ENCODE measurements around the gene KCNQ1. TPM values are rescaled to one million over a fixed set of nuclear protein-coding genes. Genes with fewer than 3 reads are reported as not detected.

KCNQ1 gene
- total and polyA plus RNA-seq, 2 of the 13 experiments (the other 11 are each of a cell fraction or from before 2014, with no cell fraction given): 0.02 to 0.08 TPM

DNA sequence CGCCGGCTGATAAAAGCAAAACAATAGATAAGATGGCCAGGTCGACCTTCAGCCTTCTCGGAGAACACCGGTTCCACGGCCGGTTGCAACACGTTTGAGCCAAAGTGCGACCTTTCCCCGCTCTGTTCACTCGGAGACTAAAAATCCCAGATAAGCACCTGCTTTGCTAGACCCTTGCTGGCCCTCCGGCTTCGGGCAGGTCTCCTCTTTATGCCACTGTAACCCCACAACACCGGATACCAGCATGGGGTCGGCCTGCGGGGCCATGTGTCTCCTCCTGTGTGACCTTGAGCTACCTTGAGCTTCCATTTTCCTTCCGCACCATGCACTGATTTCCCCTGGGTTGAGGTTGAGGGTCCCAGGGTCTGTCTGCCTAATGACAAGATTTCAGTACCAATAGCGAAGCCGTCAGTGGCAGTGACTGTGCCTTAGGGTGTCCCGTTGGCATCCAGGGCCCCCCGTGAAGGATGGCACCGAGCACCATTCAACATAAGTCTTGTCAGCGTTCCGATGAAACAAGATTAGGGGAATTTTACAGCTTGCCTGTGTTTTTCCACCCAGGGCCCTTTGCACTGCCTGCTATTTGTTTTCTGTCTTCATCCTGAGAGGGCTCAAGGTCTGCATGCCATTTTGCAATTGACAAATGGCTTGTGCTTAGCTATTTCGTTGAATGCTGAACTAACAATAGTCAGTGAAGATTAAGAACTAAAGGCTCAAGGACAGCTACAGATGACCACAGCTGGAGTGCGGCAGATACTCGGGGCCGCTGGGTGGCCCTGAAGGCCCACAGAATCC, 118.6 kb downstream of the KCNQ1 start (continued):
- TF ChIP-seq ELF3 (CRISPR knock-in tag; IDR thresholded peaks at IDR 0.05) (peak; percentile 55; the same call in 1 of the 2 replicates), ZNF777 (CRISPR knock-in tag; IDR thresholded peaks at IDR 0.05) (peak; percentile 46; the same call in 1 of the 2 replicates), ZNF629 (CRISPR knock-in tag; conservative IDR thresholded peaks at IDR 0.05) (peak; percentile 40; the same call in 1 of the 2 replicates), FOSL2 (CRISPR knock-in tag; IDR thresholded peaks at IDR 0.05) (peak; percentile 64), RARG (CRISPR knock-in tag; IDR thresholded peaks at IDR 0.05; ENCODE audit: low read depth) (no peak; the same call in 1 of the 2 replicates), RFX1 (IDR thresholded peaks at IDR 0.05) (no peak), ZNF816 (CRISPR knock-in tag; IDR thresholded peaks at IDR 0.05; ENCODE audit: borderline replicate concordance) (no peak), ZSCAN22 (CRISPR knock-in tag; IDR thresholded peaks at IDR 0.05) (no peak), NRL (CRISPR knock-in tag; IDR thresholded peaks at IDR 0.05; ENCODE audit: borderline replicate concordance) (0 out of 2 replicates have a peak, but pooled peaks have one; percentile 10), U2AF2 (IDR thresholded peaks at IDR 0.05; ENCODE audit: low read depth, low read length) (no peak), RFX5 (IDR thresholded peaks at IDR 0.05; ENCODE audit: low read depth, low read length) (no peak), ZNF720 (CRISPR knock-in tag; IDR thresholded peaks at IDR 0.05) (no peak), ZNF496 (CRISPR knock-in tag; IDR thresholded peaks at IDR 0.05; ENCODE audit: insufficient replicate concordance) (no peak), JUND (CRISPR knock-in tag; IDR thresholded peaks at IDR 0.05) (no peak), TRIM24 (CRISPR knock-in tag; IDR thresholded peaks at IDR 0.05) (no peak), FOXO4 (CRISPR knock-in tag; conservative IDR thresholded peaks at IDR 0.05) (0 out of 2 replicates have a peak, but pooled peaks have one; percentile 53), HNF4A (CRISPR knock-in tag; IDR thresholded peaks at IDR 0.05) (peak; percentile 98), ZNF781 (CRISPR knock-in tag; IDR thresholded peaks at IDR 0.05; ENCODE audit: borderline replicate concordance, not compliant biosample characterization) (peak; percentile 62), ZNF703 (CRISPR knock-in tag; IDR thresholded peaks at IDR 0.05; ENCODE audit: borderline replicate concordance) (no peak)
- TF ChIP-seq, protein P1, sequence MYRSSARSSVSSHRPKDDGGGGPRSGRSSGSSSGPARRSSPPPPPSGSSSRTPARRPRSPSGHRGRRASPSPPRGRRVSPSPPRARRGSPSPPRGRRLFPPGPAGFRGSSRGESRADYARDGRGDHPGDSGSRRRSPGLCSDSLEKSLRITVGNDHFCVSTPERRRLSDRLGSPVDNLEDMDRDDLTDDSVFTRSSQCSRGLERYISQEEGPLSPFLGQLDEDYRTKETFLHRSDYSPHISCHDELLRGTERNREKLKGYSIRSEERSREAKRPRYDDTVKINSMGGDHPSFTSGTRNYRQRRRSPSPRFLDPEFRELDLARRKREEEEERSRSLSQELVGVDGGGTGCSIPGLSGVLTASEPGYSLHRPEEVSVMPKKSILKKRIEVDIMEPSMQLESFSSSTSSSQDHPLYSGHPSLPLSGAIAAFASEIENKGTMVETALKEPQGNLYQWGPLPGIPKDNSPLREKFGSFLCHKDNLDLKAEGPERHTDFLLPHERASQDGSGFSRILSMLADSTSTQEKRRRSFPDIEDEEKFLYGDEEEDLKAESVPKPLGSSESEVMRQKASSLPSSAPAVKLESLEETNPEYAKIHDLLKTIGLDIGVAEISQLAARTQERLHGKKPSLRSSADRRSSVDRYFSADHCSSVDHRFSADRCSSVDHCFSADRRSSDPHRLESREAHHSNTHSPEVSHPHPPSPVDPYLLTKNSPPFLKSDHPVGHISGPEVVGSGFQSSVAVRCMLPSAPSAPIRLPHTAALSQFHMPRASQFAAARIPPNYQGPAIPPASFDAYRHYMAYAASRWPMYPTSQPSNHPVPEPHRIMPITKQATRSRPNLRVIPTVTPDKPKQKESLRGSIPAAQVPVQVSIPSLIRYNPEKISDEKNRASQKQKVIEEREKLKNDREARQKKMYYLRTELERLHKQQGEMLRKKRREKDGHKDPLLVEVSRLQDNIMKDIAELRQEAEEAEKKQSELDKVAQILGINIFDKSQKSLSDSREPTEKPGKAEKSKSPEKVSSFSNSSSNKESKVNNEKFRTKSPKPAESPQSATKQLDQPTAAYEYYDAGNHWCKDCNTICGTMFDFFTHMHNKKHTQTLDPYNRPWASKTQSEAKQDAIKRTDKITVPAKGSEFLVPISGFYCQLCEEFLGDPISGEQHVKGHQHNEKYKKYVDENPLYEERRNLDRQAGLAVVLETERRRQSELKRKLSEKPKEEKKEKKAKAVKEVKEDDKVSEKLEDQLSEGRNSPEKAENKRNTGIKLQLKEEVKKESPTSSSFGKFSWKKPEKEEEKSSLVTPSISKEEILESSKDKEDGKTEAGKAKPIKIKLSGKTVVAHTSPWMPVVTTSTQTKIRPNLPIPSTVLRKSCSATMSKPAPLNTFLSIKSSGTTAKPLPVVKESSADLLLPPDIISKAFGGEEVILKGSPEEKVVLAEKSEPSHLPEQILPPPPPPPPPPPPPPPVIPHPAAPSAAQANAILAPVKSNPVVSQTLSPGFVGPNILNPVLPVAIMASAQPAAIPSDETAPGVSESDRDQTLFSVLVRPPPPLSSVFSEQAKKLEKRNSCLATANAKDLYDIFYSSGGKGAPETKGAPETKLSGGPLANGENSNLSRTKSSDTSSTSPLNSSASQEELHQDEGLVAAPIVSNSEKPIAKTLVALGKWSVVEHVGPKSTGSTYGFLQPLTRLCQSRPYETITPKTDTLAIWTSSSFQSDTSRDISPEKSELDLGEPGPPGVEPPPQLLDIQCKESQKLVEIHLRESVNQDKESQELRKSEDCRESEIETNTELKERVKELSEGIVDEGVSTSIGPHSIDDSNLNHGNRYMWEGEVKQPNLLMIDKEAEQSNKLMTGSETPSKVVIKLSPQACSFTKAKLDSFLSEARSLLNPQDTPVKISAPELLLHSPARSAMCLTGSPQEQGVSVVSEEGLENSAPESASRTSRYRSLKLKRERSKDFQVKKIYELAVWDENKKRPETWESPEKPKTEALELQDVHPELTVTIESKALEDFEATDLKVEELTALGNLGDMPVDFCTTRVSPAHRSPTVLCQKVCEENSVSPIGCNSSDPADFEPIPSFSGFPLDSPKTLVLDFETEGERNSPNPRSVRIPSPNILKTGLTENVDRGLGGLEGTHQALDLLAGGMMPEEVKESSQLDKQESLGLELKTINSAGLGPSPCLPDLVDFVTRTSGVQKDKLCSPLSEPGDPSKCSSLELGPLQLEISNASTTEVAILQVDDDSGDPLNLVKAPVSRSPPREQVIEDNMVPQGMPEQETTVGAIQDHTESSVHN (CRISPR knock-in tag; IDR thresholded peaks at IDR 0.05): peak; percentile 13; the same call in 1 of the 2 replicates
- TF ChIP-seq, protein P2, sequence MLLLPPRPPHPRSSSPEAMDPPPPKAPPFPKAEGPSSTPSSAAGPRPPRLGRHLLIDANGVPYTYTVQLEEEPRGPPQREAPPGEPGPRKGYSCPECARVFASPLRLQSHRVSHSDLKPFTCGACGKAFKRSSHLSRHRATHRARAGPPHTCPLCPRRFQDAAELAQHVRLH (CRISPR knock-in tag; IDR thresholded peaks at IDR 0.05; ENCODE audit: borderline replicate concordance, low read depth): peak; percentile 56; the same call in 1 of the 2 replicates

All from HepG2 (cell line).